Measurements from ENCODE around the gene PCDHGC3. TPM values are rescaled to one million over a fixed set of nuclear protein-coding genes. Genes with fewer than 3 reads are reported as not detected.
"Not testable (repeated sequence)": the region's sequence is repeated elsewhere in the genome, so short reads cannot be mapped to it uniquely, and the experiment has no call there.

The PCDHGC3 gene
- polyA plus RNA-seq, 1 of the 3 experiments (the other 2 are of a cell fraction) = 97.0 TPM

DNA sequence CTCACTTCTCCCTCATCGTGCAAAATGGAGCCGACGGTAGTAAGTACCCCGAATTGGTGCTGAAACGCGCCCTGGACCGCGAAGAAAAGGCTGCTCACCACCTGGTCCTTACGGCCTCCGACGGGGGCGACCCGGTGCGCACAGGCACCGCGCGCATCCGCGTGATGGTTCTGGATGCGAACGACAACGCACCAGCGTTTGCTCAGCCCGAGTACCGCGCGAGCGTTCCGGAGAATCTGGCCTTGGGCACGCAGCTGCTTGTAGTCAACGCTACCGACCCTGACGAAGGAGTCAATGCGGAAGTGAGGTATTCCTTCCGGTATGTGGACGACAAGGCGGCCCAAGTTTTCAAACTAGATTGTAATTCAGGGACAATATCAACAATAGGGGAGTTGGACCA, 44.5 kb upstream of the PCDHGC3 start:
- Histone ChIP-seq H3K27ac (ENCODE audit: low read depth in 2 of 2, low read length in 1 of 2) (no peak overlapping the region), H3K9me3 (no peaks in the 10 kb centered on the region), H2AFZ (ENCODE audit: low read depth) (no peak overlapping the region), H3K36me3 (replicated peaks in 1 of 2; ENCODE audit: control insufficient read depth in 1 of 2, insufficient read depth in 2 of 2, low read length in 1 of 2) (peaks cover 3 to 31% of the 10 kb centered on the region in 2 experiments), H3K4me2 (no peak overlapping the region), H4K20me1 (ENCODE audit: insufficient read depth) (no peaks in the 10 kb centered on the region), H3K9me2 (no peaks in the 10 kb centered on the region), H3K79me2 (ENCODE audit: insufficient read depth) (peaks cover 10% of the 10 kb centered on the region; the same call in 1 of the 2 replicates), H3K4me3 (ENCODE audit: low read depth in 2 of 2, low read length in 1 of 2) (peak overlapping the region in 1 of 2 experiments; percentile 12; a peak in 1 of 4 replicates), H3K4me1 (ENCODE audit: control insufficient read depth in 1 of 2, insufficient read depth in 2 of 2, low read depth in 1 of 2, low read length in 1 of 2) (no peaks in the 10 kb centered on the region), H3K27me3 (ENCODE audit: insufficient read depth) (no peaks in the 10 kb centered on the region), H3K9ac (no peak overlapping the region), H3F3A (replicated peaks; ENCODE audit: insufficient read depth) (peaks cover 8% of the 10 kb centered on the region)
- ChIA-PET CTCF (interaction anchor here (1.7 kb wide), 1 partner anchor 14 kb away, joined by 6 read pairs; the partner anchor contains the start of gene PCDHGB7), POLR2A (no interaction called here)
- 96% methylated on average over 34 of the region's 37 CpGs for WGBS (ENCODE audit: low lambda C conversion rate)
- TF ChIP-seq RCOR1 (IDR thresholded peaks at IDR 0.05; ENCODE audit: low read length) = no peak
- TF ChIP-seq, protein P1, sequence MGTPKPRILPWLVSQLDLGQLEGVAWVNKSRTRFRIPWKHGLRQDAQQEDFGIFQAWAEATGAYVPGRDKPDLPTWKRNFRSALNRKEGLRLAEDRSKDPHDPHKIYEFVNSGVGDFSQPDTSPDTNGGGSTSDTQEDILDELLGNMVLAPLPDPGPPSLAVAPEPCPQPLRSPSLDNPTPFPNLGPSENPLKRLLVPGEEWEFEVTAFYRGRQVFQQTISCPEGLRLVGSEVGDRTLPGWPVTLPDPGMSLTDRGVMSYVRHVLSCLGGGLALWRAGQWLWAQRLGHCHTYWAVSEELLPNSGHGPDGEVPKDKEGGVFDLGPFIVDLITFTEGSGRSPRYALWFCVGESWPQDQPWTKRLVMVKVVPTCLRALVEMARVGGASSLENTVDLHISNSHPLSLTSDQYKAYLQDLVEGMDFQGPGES (IDR thresholded peaks at IDR 0.05; ENCODE audit: low read depth, low read length) = no peak
- no peak for TF ChIP-seq MXI1 (IDR thresholded peaks at IDR 0.05; ENCODE audit: low read depth, low read length)
- TF ChIP-seq EZH2phosphoT487 (IDR thresholded peaks at IDR 0.05; ENCODE audit: borderline replicate concordance, low read depth) = no peak
- TF ChIP-seq MAX (IDR thresholded peaks at IDR 0.05; ENCODE audit: low read depth) = no peak
- no peak for TF ChIP-seq YY1 (IDR thresholded peaks at IDR 0.05; ENCODE audit: low read depth)
- no peak for TF ChIP-seq ELF1 (IDR thresholded peaks at IDR 0.05)
- no peak for TF ChIP-seq TAF1 (IDR thresholded peaks at IDR 0.05; ENCODE audit: borderline replicate concordance, low read depth, low read length)
- TF ChIP-seq, protein P2, sequence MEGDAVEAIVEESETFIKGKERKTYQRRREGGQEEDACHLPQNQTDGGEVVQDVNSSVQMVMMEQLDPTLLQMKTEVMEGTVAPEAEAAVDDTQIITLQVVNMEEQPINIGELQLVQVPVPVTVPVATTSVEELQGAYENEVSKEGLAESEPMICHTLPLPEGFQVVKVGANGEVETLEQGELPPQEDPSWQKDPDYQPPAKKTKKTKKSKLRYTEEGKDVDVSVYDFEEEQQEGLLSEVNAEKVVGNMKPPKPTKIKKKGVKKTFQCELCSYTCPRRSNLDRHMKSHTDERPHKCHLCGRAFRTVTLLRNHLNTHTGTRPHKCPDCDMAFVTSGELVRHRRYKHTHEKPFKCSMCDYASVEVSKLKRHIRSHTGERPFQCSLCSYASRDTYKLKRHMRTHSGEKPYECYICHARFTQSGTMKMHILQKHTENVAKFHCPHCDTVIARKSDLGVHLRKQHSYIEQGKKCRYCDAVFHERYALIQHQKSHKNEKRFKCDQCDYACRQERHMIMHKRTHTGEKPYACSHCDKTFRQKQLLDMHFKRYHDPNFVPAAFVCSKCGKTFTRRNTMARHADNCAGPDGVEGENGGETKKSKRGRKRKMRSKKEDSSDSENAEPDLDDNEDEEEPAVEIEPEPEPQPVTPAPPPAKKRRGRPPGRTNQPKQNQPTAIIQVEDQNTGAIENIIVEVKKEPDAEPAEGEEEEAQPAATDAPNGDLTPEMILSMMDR (IDR thresholded peaks at IDR 0.05) = no peak
- TF ChIP-seq, protein P3, sequence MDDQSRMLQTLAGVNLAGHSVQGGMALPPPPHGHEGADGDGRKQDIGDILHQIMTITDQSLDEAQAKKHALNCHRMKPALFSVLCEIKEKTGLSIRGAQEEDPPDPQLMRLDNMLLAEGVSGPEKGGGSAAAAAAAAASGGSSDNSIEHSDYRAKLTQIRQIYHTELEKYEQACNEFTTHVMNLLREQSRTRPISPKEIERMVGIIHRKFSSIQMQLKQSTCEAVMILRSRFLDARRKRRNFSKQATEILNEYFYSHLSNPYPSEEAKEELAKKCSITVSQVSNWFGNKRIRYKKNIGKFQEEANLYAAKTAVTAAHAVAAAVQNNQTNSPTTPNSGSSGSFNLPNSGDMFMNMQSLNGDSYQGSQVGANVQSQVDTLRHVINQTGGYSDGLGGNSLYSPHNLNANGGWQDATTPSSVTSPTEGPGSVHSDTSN (IDR thresholded peaks at IDR 0.05) = no peak
- DNase-seq = no peak

DNA sequence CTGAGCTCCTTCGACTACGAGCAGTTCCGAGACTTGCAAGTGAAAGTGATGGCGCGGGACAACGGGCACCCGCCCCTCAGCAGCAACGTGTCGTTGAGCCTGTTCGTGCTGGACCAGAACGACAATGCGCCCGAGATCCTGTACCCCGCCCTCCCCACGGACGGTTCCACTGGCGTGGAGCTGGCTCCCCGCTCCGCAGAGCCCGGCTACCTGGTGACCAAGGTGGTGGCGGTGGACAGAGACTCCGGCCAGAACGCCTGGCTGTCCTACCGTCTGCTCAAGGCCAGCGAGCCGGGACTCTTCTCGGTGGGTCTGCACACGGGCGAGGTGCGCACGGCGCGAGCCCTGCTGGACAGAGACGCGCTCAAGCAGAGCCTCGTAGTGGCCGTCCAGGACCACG, 43.5 kb upstream of the PCDHGC3 start:
- peaks cover 3 to 22% of the 10 kb centered on the region in 2 experiments for H3K36me3 ChIP-seq (replicated peaks in 1 of 2; ENCODE audit: control insufficient read depth in 1 of 2, insufficient read depth in 2 of 2, low read length in 1 of 2)
- H3K4me2 ChIP-seq; H3K9ac ChIP-seq; H3K27ac ChIP-seq (ENCODE audit: low read depth in 2 of 2, low read length in 1 of 2); H3K9me2 ChIP-seq; H3F3A ChIP-seq (replicated peaks; ENCODE audit: insufficient read depth); DNase-seq; H4K20me1 ChIP-seq (ENCODE audit: insufficient read depth); POLR2A ChIA-PET; H2AFZ ChIP-seq (ENCODE audit: low read depth); H3K4me1 ChIP-seq (ENCODE audit: control insufficient read depth in 1 of 2, insufficient read depth in 2 of 2, low read depth in 1 of 2, low read length in 1 of 2); H3K9me3 ChIP-seq; H3K27me3 ChIP-seq (ENCODE audit: insufficient read depth): not testable (repeated sequence)
- peak overlapping the region in 1 of 2 experiments; percentile 6; a peak in 1 of 4 replicates for H3K4me3 ChIP-seq (ENCODE audit: low read depth in 2 of 2, low read length in 1 of 2)
- H3K79me2 ChIP-seq (ENCODE audit: insufficient read depth) = peaks cover 10% of the 10 kb centered on the region; the same call in 1 of the 2 replicates
- CTCF ChIA-PET = interaction anchor here (1.7 kb wide), 1 partner anchor 15 kb away, joined by 6 read pairs; the partner anchor contains the start of gene PCDHGB7
- 92% methylated on average over 20 of the region's 38 CpGs for WGBS (ENCODE audit: low lambda C conversion rate)

DNA sequence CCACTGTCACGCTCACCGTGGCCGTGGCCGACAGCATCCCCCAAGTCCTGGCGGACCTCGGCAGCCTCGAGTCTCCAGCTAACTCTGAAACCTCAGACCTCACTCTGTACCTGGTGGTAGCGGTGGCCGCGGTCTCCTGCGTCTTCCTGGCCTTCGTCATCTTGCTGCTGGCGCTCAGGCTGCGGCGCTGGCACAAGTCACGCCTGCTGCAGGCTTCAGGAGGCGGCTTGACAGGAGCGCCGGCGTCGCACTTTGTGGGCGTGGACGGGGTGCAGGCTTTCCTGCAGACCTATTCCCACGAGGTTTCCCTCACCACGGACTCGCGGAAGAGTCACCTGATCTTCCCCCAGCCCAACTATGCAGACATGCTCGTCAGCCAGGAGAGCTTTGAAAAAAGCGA, 43.0 kb upstream of the PCDHGC3 start:
- H3F3A ChIP-seq (replicated peaks; ENCODE audit: insufficient read depth); CTCF ChIA-PET; H3K4me3 ChIP-seq (ENCODE audit: low read depth in 2 of 2, low read length in 1 of 2); H3K4me1 ChIP-seq (ENCODE audit: control insufficient read depth in 1 of 2, insufficient read depth in 2 of 2, low read depth in 1 of 2, low read length in 1 of 2); H2AFZ ChIP-seq (ENCODE audit: low read depth); H3K9ac ChIP-seq; H3K9me3 ChIP-seq; POLR2A ChIA-PET; H3K27me3 ChIP-seq (ENCODE audit: insufficient read depth); H3K4me2 ChIP-seq; H3K9me2 ChIP-seq; H3K27ac ChIP-seq (ENCODE audit: low read depth in 2 of 2, low read length in 1 of 2); H4K20me1 ChIP-seq (ENCODE audit: insufficient read depth); DNase-seq: not testable (repeated sequence)
- 93% methylated on average over 23 of the region's 29 CpGs for WGBS (ENCODE audit: low lambda C conversion rate)
- H3K79me2 ChIP-seq (ENCODE audit: insufficient read depth) = peaks cover 10% of the 10 kb centered on the region; the same call in 1 of the 2 replicates
- H3K36me3 ChIP-seq (replicated peaks in 1 of 2; ENCODE audit: control insufficient read depth in 1 of 2, insufficient read depth in 2 of 2, low read length in 1 of 2) = peaks cover 3 to 20% of the 10 kb centered on the region in 2 experiments
